ENCODE measurements around the gene LIME1. TPM values are rescaled to one million over a fixed set of nuclear protein-coding genes. Genes with fewer than 3 reads are reported as not detected.

LIME1 gene
- total RNA-seq, 1 donor from 2014 or later: 32.4 TPM

DNA sequence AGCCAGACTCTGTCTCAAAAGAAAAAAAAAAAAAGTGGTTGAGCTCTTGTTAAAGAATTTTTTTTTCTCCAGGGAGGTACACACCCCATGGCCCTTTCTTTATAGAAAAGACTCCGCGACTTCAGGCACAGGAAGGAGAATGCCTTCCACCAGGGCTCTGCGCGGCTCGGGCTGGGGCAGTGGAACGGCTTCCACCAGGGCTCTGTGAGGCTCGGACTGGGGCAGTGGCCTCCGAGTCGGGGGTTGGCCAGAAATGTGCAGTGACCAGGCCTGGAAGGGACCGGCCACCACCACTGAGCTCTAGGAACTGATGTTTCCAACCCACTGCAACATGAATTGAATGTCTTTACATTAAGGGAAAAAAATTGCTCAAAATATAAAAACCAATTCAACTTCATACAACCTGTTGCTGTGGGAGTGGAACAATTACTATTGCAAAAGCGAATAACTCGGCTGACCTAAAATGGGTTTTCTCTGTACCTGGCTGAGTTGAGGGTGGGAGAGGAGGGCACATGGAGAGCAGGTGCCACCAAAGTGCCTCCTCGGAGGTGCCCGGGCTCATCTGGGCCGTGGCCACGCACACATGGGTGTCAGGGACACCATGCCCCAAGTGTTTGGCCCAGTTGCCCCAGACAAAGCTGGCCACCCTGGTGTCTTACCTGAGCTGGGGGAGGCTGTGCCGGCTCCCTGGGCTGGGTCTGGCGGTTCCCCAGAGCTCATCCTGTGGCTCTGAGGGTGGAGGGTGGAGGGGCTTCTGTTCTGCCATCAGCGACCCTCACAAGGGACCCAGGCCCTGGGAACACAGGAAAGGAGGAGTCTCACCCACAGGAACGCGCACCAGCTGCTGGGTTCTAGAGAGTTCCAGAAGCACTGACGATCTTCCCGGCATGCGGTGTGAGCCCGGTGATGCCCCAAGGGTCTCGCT, 32.4 kb downstream of the LIME1 start:
- Histone ChIP-seq H3K4me3 (no peak overlapping the region), H3K36me3 (no peaks in the 10 kb centered on the region), H3K9me3 (no peaks in the 10 kb centered on the region), H3K4me1 (peaks cover 5% of the 10 kb centered on the region), H3K27me3 (no peaks in the 10 kb centered on the region), H3K27ac (no peak overlapping the region)
- no peak for TF ChIP-seq POLR2A (IDR thresholded peaks at IDR 0.05)
- no peak for TF ChIP-seq POLR2AphosphoS5 (IDR thresholded peaks at IDR 0.05; ENCODE audit: insufficient read depth in 1 of 2, low read depth in 1 of 2)
- TF ChIP-seq, protein P1, sequence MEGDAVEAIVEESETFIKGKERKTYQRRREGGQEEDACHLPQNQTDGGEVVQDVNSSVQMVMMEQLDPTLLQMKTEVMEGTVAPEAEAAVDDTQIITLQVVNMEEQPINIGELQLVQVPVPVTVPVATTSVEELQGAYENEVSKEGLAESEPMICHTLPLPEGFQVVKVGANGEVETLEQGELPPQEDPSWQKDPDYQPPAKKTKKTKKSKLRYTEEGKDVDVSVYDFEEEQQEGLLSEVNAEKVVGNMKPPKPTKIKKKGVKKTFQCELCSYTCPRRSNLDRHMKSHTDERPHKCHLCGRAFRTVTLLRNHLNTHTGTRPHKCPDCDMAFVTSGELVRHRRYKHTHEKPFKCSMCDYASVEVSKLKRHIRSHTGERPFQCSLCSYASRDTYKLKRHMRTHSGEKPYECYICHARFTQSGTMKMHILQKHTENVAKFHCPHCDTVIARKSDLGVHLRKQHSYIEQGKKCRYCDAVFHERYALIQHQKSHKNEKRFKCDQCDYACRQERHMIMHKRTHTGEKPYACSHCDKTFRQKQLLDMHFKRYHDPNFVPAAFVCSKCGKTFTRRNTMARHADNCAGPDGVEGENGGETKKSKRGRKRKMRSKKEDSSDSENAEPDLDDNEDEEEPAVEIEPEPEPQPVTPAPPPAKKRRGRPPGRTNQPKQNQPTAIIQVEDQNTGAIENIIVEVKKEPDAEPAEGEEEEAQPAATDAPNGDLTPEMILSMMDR (IDR thresholded peaks at IDR 0.05): no peak
- intact Hi-C loops (cut with DNase I): no loop called here
- no peak for DNase-seq (ENCODE audit: extremely low spot score in 2 of 2)

DNA sequence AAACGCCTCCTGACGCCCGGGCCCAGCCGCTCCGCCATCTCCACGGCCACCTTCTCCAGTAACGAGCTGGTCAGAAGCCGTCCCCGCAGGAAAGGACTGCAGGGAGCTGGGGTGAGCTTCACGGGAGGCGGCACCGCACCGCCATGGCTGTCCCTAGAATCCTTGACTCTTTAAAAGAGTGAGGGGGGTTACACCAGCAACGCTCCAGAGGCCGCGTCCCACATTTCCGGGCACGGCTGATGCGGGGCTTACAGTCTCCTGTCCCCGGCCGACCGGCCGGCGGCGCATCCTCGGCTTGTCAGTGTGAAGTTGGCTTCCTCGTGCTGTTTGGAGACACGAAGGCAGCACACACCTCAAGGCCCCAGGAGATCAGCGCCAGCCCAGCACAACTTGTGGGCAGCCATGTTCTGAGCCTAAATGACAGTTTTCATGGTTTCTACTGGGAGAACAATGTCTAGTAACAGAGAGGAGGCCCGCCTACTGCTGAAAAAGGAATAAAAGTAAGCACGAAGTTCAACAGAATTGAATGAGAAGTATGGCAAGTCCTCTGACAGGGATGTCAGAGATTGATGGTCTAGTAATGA, 33.5 kb downstream of the LIME1 start:
- TF ChIP-seq, protein P1 (IDR thresholded peaks at IDR 0.05): no peak
- no peak for TF ChIP-seq POLR2A (IDR thresholded peaks at IDR 0.05)
- no peak for TF ChIP-seq POLR2AphosphoS5 (IDR thresholded peaks at IDR 0.05; ENCODE audit: insufficient read depth in 1 of 2, low read depth in 1 of 2)
- no peak overlapping the region for H3K4me3 ChIP-seq
- H3K9me3 ChIP-seq: no peaks in the 10 kb centered on the region
- H3K27me3 ChIP-seq: no peaks in the 10 kb centered on the region
- no peak for DNase-seq (ENCODE audit: extremely low spot score in 2 of 2)
- H3K27ac ChIP-seq: no peak overlapping the region
- peaks cover 12% of the 10 kb centered on the region for H3K4me1 ChIP-seq
- no peaks in the 10 kb centered on the region for H3K36me3 ChIP-seq
- intact Hi-C loops (cut with DNase I): no loop called here

DNA sequence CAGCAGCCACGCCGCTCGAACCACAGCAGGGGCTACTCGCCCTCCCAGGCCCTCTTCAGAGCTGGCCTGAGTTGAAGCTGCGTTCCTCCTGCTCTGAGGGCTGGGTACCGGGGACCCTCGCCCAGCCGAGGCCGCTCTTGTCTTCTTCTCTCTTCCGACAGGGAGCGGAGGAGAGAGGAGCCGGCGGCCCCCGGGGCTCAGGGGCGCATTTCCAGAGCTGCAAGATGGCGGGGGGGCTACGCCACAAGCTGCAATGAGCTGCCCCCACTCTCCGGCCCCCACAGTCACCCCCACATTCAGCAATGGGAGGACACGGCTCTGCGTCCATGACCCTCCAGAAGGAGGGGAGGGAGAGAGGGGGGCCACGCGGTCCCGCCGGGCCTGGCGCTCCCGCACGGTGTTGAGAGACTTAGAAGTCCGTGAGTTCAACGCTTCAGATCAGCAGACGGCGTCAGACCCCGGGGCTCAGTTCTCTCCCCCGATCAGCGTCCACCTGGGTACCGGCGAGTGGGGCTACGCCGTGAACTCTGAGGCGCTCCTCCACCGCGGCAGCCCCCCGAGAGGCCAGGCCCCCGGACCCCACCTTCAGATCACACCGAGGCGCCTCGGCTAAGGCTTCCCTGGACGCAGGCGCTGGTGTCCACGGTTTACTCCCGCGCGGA, 34.7 kb downstream of the LIME1 start:
- Histone ChIP-seq H3K36me3 (no peaks in the 10 kb centered on the region), H3K4me3 (no peak overlapping the region), H3K27ac (no peak overlapping the region), H3K27me3 (no peaks in the 10 kb centered on the region), H3K4me1 (peaks cover 20% of the 10 kb centered on the region), H3K9me3 (no peaks in the 10 kb centered on the region)
- TF ChIP-seq, protein P1 (IDR thresholded peaks at IDR 0.05): no peak
- TF ChIP-seq POLR2A (IDR thresholded peaks at IDR 0.05): no peak
- TF ChIP-seq POLR2AphosphoS5 (IDR thresholded peaks at IDR 0.05; ENCODE audit: insufficient read depth in 1 of 2, low read depth in 1 of 2): no peak
- intact Hi-C loops (cut with DNase I): no loop called here
- DNase-seq (ENCODE audit: extremely low spot score in 2 of 2): no peak

DNA sequence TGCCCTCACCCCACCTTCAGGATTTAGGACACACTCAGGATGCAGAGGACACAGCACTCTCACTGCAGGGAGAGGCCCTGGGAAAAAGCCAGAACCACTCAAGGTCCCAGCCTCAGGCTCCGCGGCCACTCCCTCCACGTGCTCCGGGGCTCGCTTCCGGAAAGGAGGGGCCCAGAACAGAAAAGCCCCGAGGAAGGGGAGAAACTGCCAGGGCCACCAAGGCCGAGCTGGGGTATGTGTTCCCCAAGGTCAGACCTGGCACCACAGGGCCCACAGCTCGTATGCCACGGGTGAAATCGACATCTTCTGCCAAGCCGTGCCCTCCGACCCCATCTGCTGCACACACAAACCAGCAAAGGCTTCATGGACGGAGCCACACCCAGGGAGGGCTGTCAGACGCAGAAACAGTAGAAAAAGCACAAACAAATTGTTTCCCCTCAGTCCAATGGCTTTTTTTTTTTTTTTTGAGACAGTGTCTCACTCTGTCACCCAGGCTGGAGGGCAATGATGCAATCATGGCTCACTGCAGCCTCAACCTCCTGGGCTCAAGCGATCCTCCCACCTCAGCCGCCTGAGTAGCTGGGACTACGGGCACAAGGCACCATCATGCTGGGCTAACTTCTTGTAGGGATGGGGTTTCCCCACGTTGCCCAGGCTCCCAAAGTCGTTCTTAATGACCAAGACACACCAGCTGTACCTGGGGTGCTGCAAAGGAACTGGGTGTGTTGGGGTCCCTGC, 36.5 kb downstream of the LIME1 start:
- TF ChIP-seq POLR2A (IDR thresholded peaks at IDR 0.05) (no peak), POLR2AphosphoS5 (IDR thresholded peaks at IDR 0.05; ENCODE audit: insufficient read depth in 1 of 2, low read depth in 1 of 2) (no peak)
- TF ChIP-seq, protein P1 (IDR thresholded peaks at IDR 0.05): no peak
- H3K27me3 ChIP-seq: no peaks in the 10 kb centered on the region
- intact Hi-C loops (cut with DNase I): no loop called here
- H3K36me3 ChIP-seq: no peaks in the 10 kb centered on the region
- H3K4me1 ChIP-seq: peaks cover 20% of the 10 kb centered on the region
- H3K9me3 ChIP-seq: no peaks in the 10 kb centered on the region
- no peak overlapping the region for H3K4me3 ChIP-seq
- H3K27ac ChIP-seq: no peak overlapping the region
- DNase-seq (ENCODE audit: extremely low spot score in 2 of 2): no peak

Data from vagina (tissue), 2 donors.